ENCODE data around the gene EXOC1L. TPM values are rescaled to one million over a fixed set of nuclear protein-coding genes. Genes with fewer than 3 reads are reported as not detected.

Gene EXOC1L
- total RNA-seq, 1 donor from 2014 or later: not detected

DNA sequence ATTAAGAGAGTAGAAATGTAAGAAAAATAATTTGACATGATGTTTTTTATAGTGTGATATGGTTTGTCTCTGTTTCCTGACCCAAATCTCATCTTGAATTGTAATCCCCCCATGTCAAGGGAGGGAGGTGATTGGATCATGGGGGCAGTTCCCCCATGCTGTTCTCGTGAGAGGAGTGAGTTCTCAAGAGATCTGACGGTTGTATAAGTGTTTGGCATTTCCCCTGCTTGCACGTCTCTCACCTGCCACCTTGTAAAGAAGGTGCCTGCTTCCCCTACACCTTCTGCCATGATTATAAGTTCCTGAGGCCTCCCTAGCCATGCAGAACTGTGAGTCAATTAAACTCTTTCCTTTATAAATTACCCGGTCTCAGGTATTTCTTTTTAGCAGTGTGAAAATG is 34.8 kb upstream of the EXOC1L start:
- TF ChIP-seq, protein P1, sequence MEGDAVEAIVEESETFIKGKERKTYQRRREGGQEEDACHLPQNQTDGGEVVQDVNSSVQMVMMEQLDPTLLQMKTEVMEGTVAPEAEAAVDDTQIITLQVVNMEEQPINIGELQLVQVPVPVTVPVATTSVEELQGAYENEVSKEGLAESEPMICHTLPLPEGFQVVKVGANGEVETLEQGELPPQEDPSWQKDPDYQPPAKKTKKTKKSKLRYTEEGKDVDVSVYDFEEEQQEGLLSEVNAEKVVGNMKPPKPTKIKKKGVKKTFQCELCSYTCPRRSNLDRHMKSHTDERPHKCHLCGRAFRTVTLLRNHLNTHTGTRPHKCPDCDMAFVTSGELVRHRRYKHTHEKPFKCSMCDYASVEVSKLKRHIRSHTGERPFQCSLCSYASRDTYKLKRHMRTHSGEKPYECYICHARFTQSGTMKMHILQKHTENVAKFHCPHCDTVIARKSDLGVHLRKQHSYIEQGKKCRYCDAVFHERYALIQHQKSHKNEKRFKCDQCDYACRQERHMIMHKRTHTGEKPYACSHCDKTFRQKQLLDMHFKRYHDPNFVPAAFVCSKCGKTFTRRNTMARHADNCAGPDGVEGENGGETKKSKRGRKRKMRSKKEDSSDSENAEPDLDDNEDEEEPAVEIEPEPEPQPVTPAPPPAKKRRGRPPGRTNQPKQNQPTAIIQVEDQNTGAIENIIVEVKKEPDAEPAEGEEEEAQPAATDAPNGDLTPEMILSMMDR (IDR thresholded peaks at IDR 0.05; ENCODE audit: unreplicated experiment): no peak
- Mint-ChIP-seq H3K4me1 (ENCODE audit: unreplicated experiment) (no peaks in the 10 kb centered on the region), H3K9me3 (ENCODE audit: unreplicated experiment) (no peaks in the 10 kb centered on the region), H3K4me3 (ENCODE audit: unreplicated experiment) (no peak overlapping the region), H3K27me3 (ENCODE audit: unreplicated experiment) (no peaks in the 10 kb centered on the region), H3K36me3 (ENCODE audit: low read depth, unreplicated experiment) (no peaks in the 10 kb centered on the region), H3K27ac (ENCODE audit: unreplicated experiment) (no peak overlapping the region)
- DNase-seq (ENCODE audit: low spot score): no peak

- TF ChIP-seq, protein P1 (IDR thresholded peaks at IDR 0.05; ENCODE audit: unreplicated experiment): no peak
- Mint-ChIP-seq H3K4me3 (ENCODE audit: unreplicated experiment) (no peak overlapping the region), H3K27ac (ENCODE audit: unreplicated experiment) (no peak overlapping the region), H3K27me3 (ENCODE audit: unreplicated experiment) (no peaks in the 10 kb centered on the region), H3K9me3 (ENCODE audit: unreplicated experiment) (peaks cover 3% of the 10 kb centered on the region), H3K4me1 (ENCODE audit: unreplicated experiment) (peaks cover 8% of the 10 kb centered on the region), H3K36me3 (ENCODE audit: low read depth, unreplicated experiment) (no peaks in the 10 kb centered on the region)
- no peak for DNase-seq (ENCODE audit: low spot score)
These were observed 27.9 kb upstream of the EXOC1L start for GRCh38 chr4:55791666-55792065.

GRCh38 chr4:55793479-55793878 is 26.1 kb upstream of the EXOC1L start:
- DNase-seq (ENCODE audit: low spot score): peak; percentile 4
- H3K4me1 Mint-ChIP-seq (ENCODE audit: unreplicated experiment): peaks cover 8% of the 10 kb centered on the region
- H3K4me3 Mint-ChIP-seq (ENCODE audit: unreplicated experiment): no peak overlapping the region
- TF ChIP-seq, protein P1 (IDR thresholded peaks at IDR 0.05; ENCODE audit: unreplicated experiment): no peak
- peaks cover 3% of the 10 kb centered on the region for H3K9me3 Mint-ChIP-seq (ENCODE audit: unreplicated experiment)
- H3K36me3 Mint-ChIP-seq (ENCODE audit: low read depth, unreplicated experiment): no peaks in the 10 kb centered on the region
- no peak overlapping the region for H3K27ac Mint-ChIP-seq (ENCODE audit: unreplicated experiment)
- H3K27me3 Mint-ChIP-seq (ENCODE audit: unreplicated experiment): no peaks in the 10 kb centered on the region

DNA sequence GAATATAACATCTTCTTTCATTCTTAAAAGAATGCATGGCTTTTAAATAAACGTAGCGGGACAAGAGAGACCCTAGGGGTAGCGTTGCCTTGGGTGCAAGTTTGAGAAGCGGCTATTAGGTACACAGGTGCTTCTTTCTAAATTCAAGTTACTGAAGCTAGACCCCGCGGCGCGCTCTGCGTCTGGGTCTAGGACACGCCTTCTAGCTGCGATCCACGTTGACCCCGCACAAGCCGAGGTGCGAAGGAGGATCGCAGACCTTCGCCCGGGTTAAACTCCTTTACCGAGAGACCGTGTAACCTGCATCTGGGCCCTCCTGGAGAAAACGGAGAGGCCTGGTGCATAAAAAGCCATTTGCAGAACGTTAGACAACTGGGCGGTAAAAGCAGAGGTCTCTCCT is 25.5 kb upstream of the EXOC1L start:
- Mint-ChIP-seq H3K27me3 (ENCODE audit: unreplicated experiment) (no peaks in the 10 kb centered on the region), H3K9me3 (ENCODE audit: unreplicated experiment) (peaks cover 3% of the 10 kb centered on the region), H3K36me3 (ENCODE audit: low read depth, unreplicated experiment) (no peaks in the 10 kb centered on the region), H3K4me3 (ENCODE audit: unreplicated experiment) (no peak overlapping the region), H3K27ac (ENCODE audit: unreplicated experiment) (no peak overlapping the region), H3K4me1 (ENCODE audit: unreplicated experiment) (peaks cover 8% of the 10 kb centered on the region)
- DNase-seq (ENCODE audit: low spot score): no peak
- TF ChIP-seq, protein P1 (IDR thresholded peaks at IDR 0.05; ENCODE audit: unreplicated experiment): no peak

- H3K27me3 Mint-ChIP-seq (ENCODE audit: unreplicated experiment): no peaks in the 10 kb centered on the region
- H3K4me1 Mint-ChIP-seq (ENCODE audit: unreplicated experiment): peaks cover 8% of the 10 kb centered on the region
- H3K4me3 Mint-ChIP-seq (ENCODE audit: unreplicated experiment): no peak overlapping the region
- TF ChIP-seq, protein P1 (IDR thresholded peaks at IDR 0.05; ENCODE audit: unreplicated experiment): no peak
- no peaks in the 10 kb centered on the region for H3K36me3 Mint-ChIP-seq (ENCODE audit: low read depth, unreplicated experiment)
- DNase-seq (ENCODE audit: low spot score): no peak
- H3K9me3 Mint-ChIP-seq (ENCODE audit: unreplicated experiment): peaks cover 3% of the 10 kb centered on the region
- no peak overlapping the region for H3K27ac Mint-ChIP-seq (ENCODE audit: unreplicated experiment)
These were observed 24.2 kb upstream of the EXOC1L start for GRCh38 chr4:55795341-55795740.

All from endothelial cell (in vitro differentiated cells).